ENCODE measurements around the gene MRPL43. TPM values are rescaled to one million over a fixed set of nuclear protein-coding genes. Genes with fewer than 3 reads are reported as not detected.
"Not testable (repeated sequence)": the region's sequence is repeated elsewhere in the genome, so short reads cannot be mapped to it uniquely, and the experiment has no call there.

MRPL43 gene
- total and polyA plus RNA-seq, 5 donors: 47.2 to 90.6 (median 61.2) TPM

DNA sequence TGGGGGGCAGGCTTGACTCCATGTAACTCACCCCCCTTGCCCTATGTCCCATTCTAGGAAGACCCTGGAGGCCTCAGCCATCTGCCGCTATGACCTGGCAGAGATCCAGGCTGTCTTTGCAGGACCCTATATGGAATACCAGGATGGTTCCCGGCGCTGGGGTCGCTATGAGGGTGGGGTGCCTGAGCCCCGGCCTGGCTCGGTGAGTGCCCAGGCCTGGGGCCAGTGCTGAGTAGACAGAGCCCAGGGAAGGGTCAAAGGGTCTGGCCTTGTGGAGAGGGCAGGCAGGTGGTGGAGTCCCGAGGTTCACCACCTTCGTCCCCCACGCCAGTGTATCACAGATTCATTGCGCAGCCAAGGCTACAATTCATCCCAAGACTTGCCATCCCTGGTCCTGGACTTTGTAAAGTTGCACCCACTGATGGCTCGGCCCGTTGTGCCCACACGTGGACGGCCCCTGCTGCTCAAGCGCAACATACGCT, 7.5 kb downstream of the MRPL43 start:
- no peaks in the 10 kb centered on the region for H3K27me3 ChIP-seq (ENCODE audit: control insufficient read depth, insufficient read depth)
- no peaks in the 10 kb centered on the region for H3K9me3 ChIP-seq (ENCODE audit: control insufficient read depth, low read length)
- intact Hi-C loops (cut with DNase I): no loop called here
- WGBS: 91% methylated on average over 16 of the region's 16 CpGs
- no peak overlapping the region for H3K4me3 ChIP-seq (ENCODE audit: low read length)
- ATAC-seq (no peak), DNase-seq (no peak)
- H3K4me1 ChIP-seq (ENCODE audit: control insufficient read depth, insufficient read depth, low read length): no peaks in the 10 kb centered on the region
- H3K27ac ChIP-seq (ENCODE audit: low read length): no peak overlapping the region

DNA sequence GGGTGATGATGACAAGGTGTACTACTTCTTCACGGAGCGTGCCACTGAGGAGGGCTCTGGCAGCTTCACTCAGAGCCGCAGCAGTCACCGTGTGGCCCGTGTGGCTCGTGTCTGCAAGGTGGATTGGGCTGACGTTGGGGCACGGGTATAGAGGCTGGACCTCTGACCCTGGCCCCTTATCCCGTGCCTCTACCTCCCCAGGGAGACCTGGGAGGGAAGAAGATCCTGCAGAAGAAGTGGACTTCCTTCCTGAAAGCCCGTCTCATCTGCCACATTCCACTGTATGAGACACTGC, 8.4 kb downstream of the MRPL43 start:
- ATAC-seq (no peak), DNase-seq (no peak)
- WGBS: 79% methylated on average over 10 of the region's 10 CpGs
- Histone ChIP-seq H3K9me3 (ENCODE audit: control insufficient read depth, low read length) (no peaks in the 10 kb centered on the region), H3K4me3 (ENCODE audit: low read length) (no peak overlapping the region), H3K4me1 (ENCODE audit: control insufficient read depth, insufficient read depth, low read length) (no peaks in the 10 kb centered on the region), H3K27ac (ENCODE audit: low read length) (no peak overlapping the region), H3K27me3 (ENCODE audit: control insufficient read depth, insufficient read depth) (no peaks in the 10 kb centered on the region)
- intact Hi-C loops (cut with DNase I): no loop called here

DNA sequence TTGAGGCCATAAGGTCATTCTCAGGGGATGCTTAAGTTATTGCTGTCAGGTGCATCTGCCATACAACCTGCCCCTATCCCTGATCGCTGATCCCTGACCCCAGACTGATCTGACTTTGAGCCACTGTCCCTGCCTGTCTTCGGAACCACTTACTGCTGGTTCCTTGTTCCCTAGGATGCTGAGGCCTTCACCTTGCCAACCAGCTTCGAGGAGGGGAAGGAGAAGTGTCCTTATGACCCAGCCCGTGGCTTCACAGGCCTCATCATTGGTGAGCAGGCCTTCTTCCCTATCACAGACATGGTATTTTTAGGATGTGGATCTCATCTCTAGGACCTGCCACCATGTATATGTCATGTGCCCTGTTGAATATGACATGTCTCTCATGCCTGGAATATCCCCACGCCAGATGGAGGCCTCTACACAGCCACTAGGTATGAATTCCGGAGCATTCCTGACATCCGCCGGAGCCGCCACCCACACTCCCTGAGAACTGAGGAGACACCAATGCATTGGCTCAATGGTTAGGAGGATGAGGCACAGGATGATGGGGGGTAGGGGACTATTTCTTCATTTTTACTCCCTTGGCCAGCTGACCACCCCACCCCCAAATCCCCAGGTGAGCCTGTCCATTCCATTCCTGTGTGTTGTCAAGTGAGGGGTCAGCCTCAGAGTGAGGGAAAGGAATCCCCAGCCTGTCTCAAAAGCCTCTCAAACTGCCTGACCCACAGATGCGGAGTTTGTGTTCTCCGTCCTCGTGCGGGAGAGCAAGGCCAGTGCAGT, 9.0 kb downstream of the MRPL43 start:
- Histone ChIP-seq H3K27ac (ENCODE audit: low read length) (no peak overlapping the region), H3K9me3 (ENCODE audit: control insufficient read depth, low read length) (no peaks in the 10 kb centered on the region), H3K4me1 (ENCODE audit: control insufficient read depth, insufficient read depth, low read length) (no peaks in the 10 kb centered on the region), H3K27me3 (ENCODE audit: control insufficient read depth, insufficient read depth) (no peaks in the 10 kb centered on the region), H3K4me3 (ENCODE audit: low read length) (no peak overlapping the region)
- no peak for ATAC-seq
- no peak for DNase-seq
- intact Hi-C loops (cut with DNase I): no loop called here
- 88% methylated on average over 13 of the region's 13 CpGs for WGBS

DNA sequence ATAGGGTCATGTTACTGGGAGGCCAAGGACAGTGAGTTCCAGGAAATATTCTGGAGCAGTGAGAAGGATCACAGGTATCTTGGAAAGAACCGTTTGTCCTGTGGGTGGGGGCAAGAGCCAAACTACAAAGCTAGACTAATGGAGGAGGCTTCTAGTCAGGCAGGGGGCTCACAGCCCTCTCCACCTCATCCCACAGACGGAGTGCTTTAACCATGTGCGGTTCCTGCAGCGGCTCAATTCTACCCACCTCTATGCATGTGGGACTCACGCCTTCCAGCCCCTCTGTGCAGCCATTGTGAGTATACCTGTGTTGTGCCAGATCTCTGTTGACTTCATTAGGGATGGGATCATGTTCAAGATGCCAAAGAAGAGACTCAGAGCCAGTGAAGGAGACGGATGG, 9.9 kb downstream of the MRPL43 start:
- H3K9me3 ChIP-seq (ENCODE audit: control insufficient read depth, low read length): no peaks in the 10 kb centered on the region
- no peaks in the 10 kb centered on the region for H3K4me1 ChIP-seq (ENCODE audit: control insufficient read depth, insufficient read depth, low read length)
- H3K4me3 ChIP-seq (ENCODE audit: low read length): no peak overlapping the region
- DNase-seq (no peak), ATAC-seq (no peak)
- WGBS: 86% methylated on average over 6 of the region's 6 CpGs
- H3K27me3 ChIP-seq (ENCODE audit: control insufficient read depth, insufficient read depth): no peaks in the 10 kb centered on the region
- intact Hi-C loops (cut with DNase I): no loop called here
- no peak overlapping the region for H3K27ac ChIP-seq (ENCODE audit: low read length)

DNA sequence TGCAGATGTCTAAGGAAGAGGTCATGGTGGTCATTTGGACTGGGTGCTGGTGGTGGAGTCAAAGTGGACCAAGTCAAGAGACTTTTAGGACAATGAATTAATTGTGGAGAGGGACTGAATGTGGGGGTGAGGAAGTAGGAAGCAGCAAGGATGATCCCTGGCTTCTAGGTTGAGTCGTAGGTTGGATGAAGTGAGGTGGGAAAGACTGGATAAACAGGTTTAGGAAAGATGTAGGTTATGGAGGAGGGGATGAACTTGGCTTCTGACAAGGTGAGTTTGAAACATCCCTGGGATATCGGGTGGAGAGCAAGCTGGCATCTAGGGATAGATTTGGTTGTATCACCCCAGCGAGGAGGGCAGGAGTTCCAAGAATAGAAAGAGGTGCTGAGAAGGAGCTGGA, 10.4 kb downstream of the MRPL43 start:
- Histone ChIP-seq H3K4me1 (ENCODE audit: control insufficient read depth, insufficient read depth, low read length) (no peaks in the 10 kb centered on the region), H3K27ac (ENCODE audit: low read length) (no peak overlapping the region), H3K4me3 (ENCODE audit: low read length) (no peak overlapping the region), H3K27me3 (ENCODE audit: control insufficient read depth, insufficient read depth) (no peaks in the 10 kb centered on the region), H3K9me3 (ENCODE audit: control insufficient read depth, low read length) (no peaks in the 10 kb centered on the region)
- no peak for DNase-seq
- 78% methylated on average over 3 of the region's 3 CpGs for WGBS
- intact Hi-C loops (cut with DNase I): no loop called here
- ATAC-seq: no peak

DNA sequence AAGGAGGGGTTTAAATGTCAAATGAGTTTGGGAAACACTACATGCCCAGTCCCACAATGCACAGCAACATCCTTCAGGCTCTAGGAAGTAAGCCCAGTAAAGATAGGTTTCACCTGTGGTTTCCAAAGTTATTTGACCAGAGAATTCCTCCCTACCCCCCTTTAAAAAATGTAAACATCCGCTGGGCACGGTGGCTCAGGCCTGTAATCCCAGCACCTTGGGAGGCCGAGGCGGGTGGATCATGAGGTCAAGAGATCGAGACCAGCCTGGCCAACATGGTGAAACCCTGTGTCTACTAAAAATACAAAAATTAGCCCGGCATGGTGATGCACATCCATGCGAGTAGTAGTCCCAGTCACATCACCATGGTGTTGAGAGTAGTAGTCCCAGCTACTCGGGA, 11.9 kb downstream of the MRPL43 start:
- DNase-seq; ATAC-seq; H3K27me3 ChIP-seq (ENCODE audit: control insufficient read depth, insufficient read depth); H3K4me1 ChIP-seq (ENCODE audit: control insufficient read depth, insufficient read depth, low read length); H3K4me3 ChIP-seq (ENCODE audit: low read length); intact Hi-C loops (cut with DNase I); H3K9me3 ChIP-seq (ENCODE audit: control insufficient read depth, low read length); H3K27ac ChIP-seq (ENCODE audit: low read length): not testable (repeated sequence)
- WGBS: 85% methylated on average over 8 of the region's 8 CpGs

DNA sequence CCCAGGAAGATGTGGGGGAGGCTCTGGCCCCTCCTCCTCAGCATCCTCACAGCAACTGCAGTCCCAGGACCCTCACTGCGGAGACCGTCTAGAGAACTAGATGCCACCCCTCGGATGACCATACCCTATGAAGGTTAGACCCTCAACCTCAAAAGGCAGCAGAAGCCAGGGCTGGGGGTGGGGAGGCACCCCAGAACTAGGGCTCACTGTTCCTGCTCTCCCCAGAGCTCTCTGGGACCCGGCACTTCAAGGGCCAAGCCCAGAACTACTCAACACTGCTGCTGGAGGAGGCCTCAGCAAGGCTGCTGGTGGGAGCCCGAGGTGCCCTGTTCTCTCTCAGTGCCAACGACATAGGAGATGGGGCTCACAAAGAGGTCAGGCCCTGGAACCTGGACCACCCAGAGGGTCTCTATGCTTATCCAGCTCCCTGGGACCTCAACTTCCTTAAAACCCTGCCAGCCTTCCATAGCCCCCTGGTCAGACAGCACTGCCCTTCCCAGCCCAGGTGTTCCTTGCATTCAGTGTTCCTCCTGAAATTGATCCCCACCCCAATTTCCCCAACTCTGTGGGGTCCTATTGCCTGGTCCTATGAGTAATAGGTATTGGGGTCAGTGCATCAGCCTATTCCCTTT, 14.3 kb downstream of the MRPL43 start:
- DNase-seq: no peak
- no peak for ATAC-seq
- intact Hi-C loops (cut with DNase I): no loop called here
- Histone ChIP-seq H3K27ac (ENCODE audit: low read length) (no peak overlapping the region), H3K9me3 (ENCODE audit: control insufficient read depth, low read length) (no peaks in the 10 kb centered on the region), H3K27me3 (ENCODE audit: control insufficient read depth, insufficient read depth) (no peaks in the 10 kb centered on the region), H3K4me1 (ENCODE audit: control insufficient read depth, insufficient read depth, low read length) (no peaks in the 10 kb centered on the region), H3K4me3 (ENCODE audit: low read length) (no peak overlapping the region)
- 92% methylated on average over 6 of the region's 6 CpGs for WGBS

DNA sequence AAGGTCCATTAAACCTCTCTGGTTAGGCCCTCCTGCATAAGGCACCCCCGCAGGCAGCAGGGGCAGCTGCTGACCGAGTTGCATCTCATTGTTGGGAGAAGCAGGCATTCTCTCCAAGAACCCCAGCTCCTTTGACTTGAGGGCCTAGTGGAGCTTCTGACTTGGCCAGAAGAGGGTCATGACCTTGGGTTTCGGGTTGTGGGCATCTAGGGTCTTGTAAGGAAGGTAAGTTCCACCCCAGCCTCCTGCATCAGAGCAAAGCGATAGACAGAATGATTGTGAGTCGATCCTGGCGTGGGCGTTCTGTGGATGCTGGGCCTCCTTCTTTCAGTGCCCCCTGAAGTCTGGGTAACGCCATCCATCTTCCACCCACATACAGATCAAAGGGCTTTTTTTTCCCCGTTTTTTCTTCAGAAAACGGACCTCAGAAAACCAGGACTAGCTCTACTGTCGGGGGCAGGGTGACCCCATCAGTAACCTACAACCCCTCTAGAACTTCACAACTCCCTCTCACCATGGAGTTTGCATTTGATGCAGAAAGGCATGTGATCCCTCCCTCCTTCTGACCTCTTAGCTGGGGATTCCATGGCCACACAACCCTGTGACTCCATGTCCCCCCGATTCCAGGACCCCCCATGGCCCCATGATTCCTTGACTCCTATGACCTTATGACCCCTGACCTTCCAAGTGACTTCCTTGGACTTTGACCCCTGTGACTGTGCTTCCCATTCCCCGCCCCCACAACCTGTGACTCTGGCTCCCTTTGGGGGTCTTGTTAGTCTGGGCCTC, 15.0 kb downstream of the MRPL43 start:
- no peaks in the 10 kb centered on the region for H3K4me1 ChIP-seq (ENCODE audit: control insufficient read depth, insufficient read depth, low read length)
- intact Hi-C loops (cut with DNase I): no loop called here
- H3K27me3 ChIP-seq (ENCODE audit: control insufficient read depth, insufficient read depth): no peaks in the 10 kb centered on the region
- WGBS: 77% methylated on average over 13 of the region's 13 CpGs
- H3K9me3 ChIP-seq (ENCODE audit: control insufficient read depth, low read length): no peaks in the 10 kb centered on the region
- ATAC-seq (no peak), DNase-seq (no peak)
- H3K4me3 ChIP-seq (ENCODE audit: low read length): no peak overlapping the region
- no peak overlapping the region for H3K27ac ChIP-seq (ENCODE audit: low read length)

DNA sequence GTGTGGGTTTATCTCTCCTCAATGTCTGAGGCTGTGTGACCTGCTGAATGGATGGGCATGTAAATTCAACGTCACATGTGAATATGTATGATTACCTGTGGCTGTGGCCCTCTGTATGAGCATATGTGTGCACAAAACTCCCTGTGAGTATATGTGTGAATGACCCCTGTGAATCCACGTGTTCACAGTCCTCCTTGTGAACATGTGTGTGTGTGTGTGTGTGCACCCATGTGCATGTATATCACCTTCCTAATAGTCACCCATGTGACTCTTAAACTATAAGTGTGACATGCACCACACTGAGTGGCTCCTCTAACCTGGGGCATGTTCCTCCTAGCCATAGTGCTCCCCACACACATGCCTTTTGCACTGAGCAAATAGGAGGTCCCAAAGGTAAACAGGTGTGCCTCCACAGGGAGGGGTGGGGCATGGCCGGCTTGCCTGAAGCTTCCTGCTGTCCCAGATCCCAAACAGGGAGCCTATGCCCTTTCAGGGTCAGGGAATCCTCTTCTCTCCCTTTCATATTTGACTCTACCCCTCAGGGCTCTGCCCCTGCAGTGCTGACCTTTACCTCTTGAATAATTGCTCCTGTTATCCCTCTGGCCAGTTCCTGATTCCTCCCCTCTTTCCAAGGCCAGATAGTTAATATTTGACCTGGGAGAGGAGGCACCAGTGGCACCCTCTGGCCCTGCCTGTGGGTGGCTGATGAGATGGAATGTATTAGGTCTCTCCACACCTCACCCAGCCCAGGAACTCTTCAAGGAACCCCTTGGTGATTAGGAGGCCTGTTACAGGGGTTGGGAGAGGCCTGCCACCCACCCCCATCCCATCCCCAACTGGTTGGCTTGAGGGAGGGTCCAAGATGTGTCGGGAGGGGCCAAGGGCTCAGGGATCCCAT, 16.1 kb downstream of the MRPL43 start:
- DNase-seq (no peak), ATAC-seq (no peak)
- Histone ChIP-seq H3K4me1 (ENCODE audit: control insufficient read depth, insufficient read depth, low read length) (no peaks in the 10 kb centered on the region), H3K4me3 (ENCODE audit: low read length) (no peak overlapping the region), H3K27ac (ENCODE audit: low read length) (no peak overlapping the region), H3K27me3 (ENCODE audit: control insufficient read depth, insufficient read depth) (no peaks in the 10 kb centered on the region), H3K9me3 (ENCODE audit: control insufficient read depth, low read length) (no peaks in the 10 kb centered on the region)
- WGBS: 72% methylated on average over 4 of the region's 4 CpGs
- intact Hi-C loops (cut with DNase I): no loop called here

DNA sequence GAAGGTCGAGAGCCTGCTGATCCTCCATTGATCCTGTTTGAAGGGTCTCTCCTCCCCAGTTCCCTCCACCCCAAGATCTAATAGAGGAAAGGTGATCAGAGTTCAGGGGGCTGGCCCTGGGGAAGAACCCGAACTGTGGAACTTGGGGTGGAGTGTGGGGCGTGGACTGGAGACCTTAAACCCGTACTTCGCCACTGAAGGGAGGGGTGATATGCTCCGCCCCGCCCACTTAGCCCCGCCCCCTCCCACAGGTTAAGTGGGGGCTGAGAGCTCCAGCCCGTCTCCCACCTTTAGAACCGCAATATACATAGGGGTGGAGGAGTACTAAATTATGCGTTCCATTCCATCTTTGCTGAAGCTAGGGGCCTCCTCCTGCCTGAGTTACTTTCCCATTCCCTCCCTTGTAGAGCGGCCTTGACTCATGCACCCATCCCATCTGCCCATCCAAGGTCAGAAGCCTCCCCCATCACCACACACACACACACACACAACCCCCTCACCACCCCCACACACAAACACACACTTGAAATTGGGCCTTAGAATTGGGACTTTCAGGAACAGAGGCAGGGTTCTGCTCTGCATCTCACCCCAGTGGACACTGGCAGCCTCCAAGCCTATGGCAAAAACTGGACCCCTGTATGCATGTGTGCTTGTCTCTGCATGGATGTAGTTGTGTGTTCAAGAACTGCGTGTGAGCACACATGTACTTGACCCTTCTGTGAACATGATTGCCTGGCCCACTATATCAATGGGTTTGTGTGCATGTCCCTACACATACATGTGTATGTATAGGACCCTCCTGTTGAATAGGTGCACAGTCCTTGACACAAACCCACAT, 17.0 kb downstream of the MRPL43 start:
- DNase-seq (no peak), ATAC-seq (peak; percentile 17 to 42)
- Histone ChIP-seq H3K4me3 (ENCODE audit: low read length) (no peak overlapping the region), H3K9me3 (ENCODE audit: control insufficient read depth, low read length) (no peaks in the 10 kb centered on the region), H3K27me3 (ENCODE audit: control insufficient read depth, insufficient read depth) (no peaks in the 10 kb centered on the region), H3K4me1 (ENCODE audit: control insufficient read depth, insufficient read depth, low read length) (no peaks in the 10 kb centered on the region), H3K27ac (ENCODE audit: low read length) (no peak overlapping the region)
- intact Hi-C loops (cut with DNase I): no loop called here
- 49% methylated on average over 13 of the region's 13 CpGs for WGBS

All from right cardiac atrium (tissue), 5 donors.